GM18858 (cell line): ENCODE results near the gene ZNF771.
"Not testable (repeated sequence)": the region's sequence is repeated elsewhere in the genome, so short reads cannot be mapped to it uniquely, and the experiment has no call there.

ENCODE experiments used
- ATAC-seq: cut with Tn5 transposase; IDR thresholded peaks from one replicate; pipeline ENCODE4 v1.9.1; 2021; ENCODE audit not compliant: unreplicated experiment

ZNF771 gene

GRCh38 chr16:30458561-30459394, 51.4 kb downstream of the ZNF771 start:
- peak; percentile 69 for ATAC-seq

GRCh38 chr16:30459456-30459855, 52.0 kb downstream of the ZNF771 start:
- ATAC-seq = no peak

GRCh38 chr16:30461426-30461825, 54.0 kb downstream of the ZNF771 start:
- ATAC-seq = not testable (repeated sequence)

GRCh38 chr16:30464078-30464477, 56.7 kb downstream of the ZNF771 start:
- ATAC-seq = no peak
